Small intestine (tissue), 7 donors: ENCODE results near the gene EXD3. TPM values are rescaled to one million over a fixed set of nuclear protein-coding genes. Genes with fewer than 3 reads are reported as not detected.

Experiments used
- DNase-seq, 2 donors: peaks; one replicate each; pipeline versions ENCODE4 v3.0.0 to v3.0.0-alpha.2; 2013
- FAIRE-seq: peaks from 2 replicates; lab custom pipeline; 2012; peaks lifted over from hg19 to GRCh38; lab: Jason Lieb, UNC
- H3K27ac ChIP-seq, 3 donors: one replicate each; pipeline ENCODE4 v1.5.1; 2013; ENCODE audit warnings: low read length in 2 of 3, mild to moderate bottlenecking in 2 of 3, control low read depth in 1 of 3, inconsistent platforms in 1 of 3, low read depth in 1 of 3, moderate library complexity in 1 of 3
- H3K27me3 ChIP-seq, 3 donors: one replicate each; pipeline ENCODE4 v1.6.1; 2013; ENCODE audit warnings: low read length in 3 of 3, inconsistent platforms in 1 of 3; ENCODE audit not compliant: control insufficient read depth in 3 of 3, insufficient read depth in 3 of 3
- H3K36me3 ChIP-seq, 3 donors: one replicate each; pipeline ENCODE4 v1.6.1; 2013; ENCODE audit warnings: low read length in 3 of 3, inconsistent platforms in 1 of 3, low read depth in 1 of 3, mild to moderate bottlenecking in 1 of 3, moderate library complexity in 1 of 3; ENCODE audit not compliant: control insufficient read depth in 3 of 3, insufficient read depth in 2 of 3
- H3K4me1 ChIP-seq, 3 donors: one replicate each; pipeline ENCODE4 v1.6.1; 2013; ENCODE audit warnings: low read length in 2 of 3, inconsistent platforms in 1 of 3, low read depth in 1 of 3, mild to moderate bottlenecking in 1 of 3, moderate library complexity in 1 of 3; ENCODE audit not compliant: control insufficient read depth in 3 of 3, insufficient read depth in 2 of 3
- H3K4me3 ChIP-seq, 3 donors: one replicate each; pipeline ENCODE4 v1.5.1; 2013; ENCODE audit warnings: low read length in 3 of 3, control low read depth in 1 of 3, inconsistent platforms in 1 of 3, low read depth in 1 of 3, mild to moderate bottlenecking in 1 of 3, moderate library complexity in 1 of 3
- H3K9me3 ChIP-seq, 2 donors: one replicate each; pipeline ENCODE4 v1.6.1; 2013; ENCODE audit warnings: low read depth in 1 of 2, low read length in 1 of 2; ENCODE audit not compliant: control insufficient read depth in 2 of 2, insufficient read depth in 1 of 2
- WGBS, 3 donors: extraction: QIAGEN DNeasy Blood & Tissue Kit; methylation state at CpG; one replicate each; pipeline ENCODE4 v1.1.7; 2013; 5-methylcytosine and 5-hydroxymethylcytosine counted together
- polyA plus RNA-seq, 4 donors: library from polyadenylated mRNA; stranded (reverse) in 3 of 4; unstranded in 1 of 4; fragments of 200-250 nt in 3 of 4; fragments of 120-200 nt in 1 of 4; gene quantifications; one replicate each; pipeline versions ENCODE4 v1.2.1 to v1.2.3, GENCODE V29; 2013
- donor health status: healthy with polysubstance abuse.
- donor health status: control.
- donor health status: control.
- donor health status: Bipolar disorder and iron deficiency.
- donor health status: healthy.

Gene EXD3
- polyA plus RNA-seq, 4 donors = 15.0 to 47.8 (median 32.4) TPM

DNA sequence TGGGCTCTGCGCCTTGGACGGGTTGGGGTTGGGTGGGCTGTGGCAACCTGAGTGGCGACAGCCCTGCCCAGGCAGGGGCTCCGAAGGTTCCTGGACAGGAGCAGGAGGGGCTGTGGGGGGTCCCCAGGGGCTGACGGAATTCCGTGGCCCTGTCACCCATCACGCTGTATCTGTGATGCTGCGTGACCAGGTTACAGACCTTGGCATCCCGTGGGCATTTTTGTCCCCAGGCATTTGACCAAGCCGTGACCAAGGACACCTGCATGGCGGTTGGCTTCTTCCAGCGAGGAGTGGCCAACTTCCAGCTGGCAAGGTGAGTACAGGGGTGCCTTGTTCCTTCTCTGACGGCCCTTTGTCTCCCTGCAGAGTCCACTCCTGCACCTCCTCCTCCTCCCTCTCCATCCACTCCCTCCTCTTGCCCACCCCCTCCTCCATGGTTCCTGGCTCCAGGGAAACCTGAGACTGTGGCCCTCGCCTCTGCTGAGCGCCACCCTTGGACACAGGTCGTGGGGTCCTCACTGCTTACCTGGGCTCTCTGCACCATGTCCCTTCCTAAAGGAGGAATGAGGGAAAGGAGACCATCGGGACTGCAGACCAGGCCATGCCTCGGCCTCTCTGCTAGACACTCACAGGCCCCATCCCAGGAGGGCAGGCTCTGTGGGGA, 3.2 kb upstream of the EXD3 start:
- 83 to 86% (median 86%) methylated on average over 18 of the region's 18 CpGs for WGBS, 3 donors
- Histone ChIP-seq H3K27ac (no peak overlapping the region), H3K4me1 (peaks cover 0 to 18% (median 0%) of the 10 kb centered on the region in 3 donors), H3K4me3 (no peak overlapping the region), H3K36me3 (peaks cover 0 to 37% (median 0%) of the 10 kb centered on the region in 3 donors), H3K27me3 (no peaks in the 10 kb centered on the region), H3K9me3 (no peaks in the 10 kb centered on the region)
- no peak for FAIRE-seq
- DNase-seq = no peak

DNA sequence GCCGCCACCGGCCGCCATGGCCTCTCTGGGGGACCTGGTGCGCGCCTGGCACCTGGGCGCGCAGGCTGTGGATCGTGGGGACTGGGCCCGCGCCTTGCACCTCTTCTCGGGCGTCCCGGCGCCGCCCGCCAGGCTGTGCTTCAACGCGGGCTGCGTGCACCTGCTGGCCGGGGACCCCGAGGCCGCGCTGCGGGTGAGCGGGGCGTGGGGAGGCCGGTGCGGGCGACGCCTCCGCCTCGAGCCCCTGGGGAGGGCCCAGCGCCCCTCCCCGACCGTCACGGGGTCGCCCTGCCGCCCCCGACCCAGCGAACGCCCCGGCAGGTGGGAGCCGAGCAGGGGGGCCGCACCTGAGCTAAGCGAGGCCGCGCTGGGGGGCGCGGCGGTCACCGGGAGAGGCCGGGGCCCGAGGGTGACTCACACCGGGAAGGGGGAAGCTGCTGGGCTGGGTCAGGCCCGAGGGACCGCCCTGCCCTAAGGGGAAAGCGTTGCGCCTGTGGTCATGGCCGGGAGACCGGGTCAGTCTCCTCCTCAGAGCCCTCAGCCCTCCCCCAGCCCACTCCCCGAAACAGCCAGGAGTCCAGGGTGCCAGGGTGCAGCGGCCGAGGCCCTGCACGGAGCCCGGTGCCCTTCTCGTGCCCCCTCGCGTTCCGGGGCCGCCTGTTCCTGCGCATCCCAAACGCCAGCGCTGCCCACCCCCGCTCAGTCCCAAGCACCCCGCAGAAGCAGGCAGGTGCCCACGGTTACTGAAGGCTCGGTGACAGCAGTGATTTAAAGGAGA, 741 bp upstream of the EXD3 start:
- WGBS, 3 donors = 0 to 9% (median 4%) methylated on average over 41 to 77 of the region's 77 CpGs
- H3K4me3 ChIP-seq = peak overlapping the region; percentile 54 to 95 (median 86)
- FAIRE-seq = no peak
- H3K36me3 ChIP-seq = peaks cover 0 to 27% (median 0%) of the 10 kb centered on the region in 3 donors
- no peaks in the 10 kb centered on the region for H3K9me3 ChIP-seq
- H3K27ac ChIP-seq = peak overlapping the region; percentile 50 to 94 (median 85)
- peaks cover 0 to 18% (median 0%) of the 10 kb centered on the region in 3 donors for H3K4me1 ChIP-seq
- H3K27me3 ChIP-seq = no peaks in the 10 kb centered on the region
- peak; percentile 62 to 80 for DNase-seq

DNA sequence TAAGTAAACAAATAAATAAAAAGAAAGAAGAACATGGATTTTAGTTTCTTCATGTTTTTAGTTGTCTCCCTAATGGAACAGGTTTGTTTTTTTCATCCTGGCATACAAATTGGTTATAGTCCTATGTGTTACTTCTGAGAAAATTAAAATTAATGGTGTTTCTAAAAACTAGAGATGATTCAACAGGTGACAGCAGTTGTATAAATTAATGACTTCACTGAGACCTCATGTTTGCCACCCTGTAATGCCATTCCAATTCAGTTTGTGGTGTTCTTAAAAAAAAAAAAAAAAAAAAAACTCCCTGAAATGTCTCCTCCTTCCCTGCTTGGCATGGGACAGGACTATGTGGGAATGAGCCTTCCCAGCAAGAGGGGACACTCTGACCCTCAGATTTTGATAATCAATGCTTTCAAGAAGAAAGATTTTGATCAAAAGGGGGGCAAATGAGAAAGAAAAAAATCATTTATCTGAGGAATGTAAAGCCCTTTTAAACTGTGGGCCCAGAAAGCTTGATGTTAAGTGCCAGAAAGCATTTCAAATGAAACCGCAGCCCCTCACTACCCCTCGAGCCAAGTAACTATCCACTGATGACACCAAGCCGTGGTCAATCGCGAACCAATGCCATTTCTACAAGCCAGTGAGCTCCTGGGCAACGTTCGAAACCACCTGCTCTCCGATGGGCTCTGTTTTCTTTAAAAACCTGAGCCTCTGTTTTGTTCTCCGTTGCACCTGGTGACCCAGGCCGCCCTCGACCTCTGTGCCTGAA, 941 bp downstream of the EXD3 start:
- FAIRE-seq = no peak

DNA sequence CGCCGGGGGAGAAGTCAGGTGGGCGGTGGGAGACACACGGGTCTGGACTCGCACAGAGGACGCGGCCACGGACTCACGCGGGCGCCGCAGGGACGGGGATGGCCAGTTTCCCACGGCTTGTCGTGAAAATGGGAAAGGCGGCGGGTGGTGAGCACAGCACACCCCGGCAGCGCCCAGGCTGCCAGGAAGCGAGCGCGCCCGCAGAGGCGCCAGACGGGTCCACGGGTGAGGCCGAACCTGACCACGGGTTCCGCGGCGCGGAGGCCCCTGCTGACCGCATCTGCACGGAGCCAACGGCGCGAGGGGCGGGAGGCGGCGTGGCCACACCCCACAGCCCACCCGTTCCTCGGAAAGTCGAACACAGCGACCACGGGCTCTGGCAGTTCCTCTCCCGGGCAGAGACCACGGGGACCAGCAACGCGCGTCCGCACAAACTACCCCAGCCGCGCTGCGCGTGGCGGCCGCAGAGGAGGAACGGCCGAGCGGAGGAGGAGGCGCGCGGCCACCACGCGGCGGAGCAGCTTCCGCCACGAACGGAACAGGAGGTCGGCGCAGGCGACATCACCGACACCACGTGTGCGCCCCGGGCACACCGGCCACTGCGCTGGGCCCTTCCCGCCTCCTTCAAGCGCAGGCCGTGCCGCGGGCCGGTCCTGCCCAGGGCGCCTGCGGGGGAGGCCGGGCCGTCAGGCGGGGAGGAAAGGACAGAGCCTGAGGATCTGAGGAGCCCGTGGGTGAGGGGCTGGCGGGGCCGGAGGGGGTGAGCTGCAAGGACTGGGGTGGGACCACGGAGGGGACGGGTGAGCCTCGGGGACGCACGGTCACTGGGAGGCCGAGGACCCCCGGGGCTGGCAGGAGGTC, 5.6 kb downstream of the EXD3 start:
- peaks cover 0 to 26% (median 0%) of the 10 kb centered on the region in 3 donors for H3K36me3 ChIP-seq
- peak overlapping the region in 1 of 3 donors; percentile 26 for H3K4me3 ChIP-seq
- H3K4me1 ChIP-seq = peaks cover 0 to 5% (median 0%) of the 10 kb centered on the region in 3 donors
- H3K27ac ChIP-seq = no peak overlapping the region
- FAIRE-seq (no peak), DNase-seq (no peak)
- no peaks in the 10 kb centered on the region for H3K27me3 ChIP-seq
- no peaks in the 10 kb centered on the region for H3K9me3 ChIP-seq
- WGBS, 3 donors = 84 to 97% (median 91%) methylated on average over 79 to 99 of the region's 99 CpGs

More for the DNA sequence above, 941 bp downstream of the EXD3 start:
- no peaks in the 10 kb centered on the region for H3K27me3 ChIP-seq
- H3K4me1 ChIP-seq = peaks cover 0 to 18% (median 0%) of the 10 kb centered on the region in 3 donors
- peak overlapping the region in 2 of 3 donors; percentile 52 to 76 for H3K27ac ChIP-seq
- no peaks in the 10 kb centered on the region for H3K9me3 ChIP-seq
- H3K36me3 ChIP-seq = peaks cover 0 to 15% (median 0%) of the 10 kb centered on the region in 3 donors
- no peak for DNase-seq
- H3K4me3 ChIP-seq = peak overlapping the region; percentile 80 to 95 (median 86)
- WGBS, 3 donors = 0 to 6% (median 4%) methylated on average over 11 of the region's 11 CpGs

DNA sequence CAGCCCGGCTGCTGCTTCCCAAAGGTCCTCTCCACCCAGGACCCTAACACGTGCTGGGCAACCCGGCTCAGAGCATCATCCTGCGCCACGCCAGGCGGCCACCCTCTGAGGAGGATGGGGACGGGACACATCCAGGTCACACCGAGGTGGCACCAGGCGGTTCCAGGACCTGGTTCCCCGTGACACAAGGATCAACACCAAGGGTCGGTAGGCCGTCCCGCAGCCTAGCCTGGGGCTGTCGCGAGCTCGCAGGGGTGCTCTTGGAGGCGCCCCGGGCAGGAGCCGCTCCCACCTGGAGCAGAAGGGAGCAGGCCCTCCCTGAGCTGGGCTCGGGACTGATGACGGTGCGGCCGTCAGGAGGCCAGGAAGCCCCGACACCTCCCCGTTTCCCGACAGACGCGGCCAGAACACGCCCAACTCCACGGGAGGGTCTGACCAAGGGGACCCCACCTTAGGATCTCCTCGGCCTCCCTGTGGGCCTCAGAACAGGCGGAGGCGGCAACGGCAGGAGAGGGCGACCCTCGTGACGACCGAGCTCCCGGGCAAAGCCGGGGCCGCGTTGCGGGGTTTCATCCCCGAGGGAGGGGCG, 6.3 kb downstream of the EXD3 start:
- 92 to 95% (median 94%) methylated on average over 35 to 45 of the region's 45 CpGs for WGBS, 3 donors
- DNase-seq (no peak), FAIRE-seq (no peak)
- Histone ChIP-seq H3K4me1 (peaks cover 0 to 4% (median 4%) of the 10 kb centered on the region in 3 donors), H3K36me3 (peaks cover 0 to 27% (median 0%) of the 10 kb centered on the region in 3 donors), H3K9me3 (no peaks in the 10 kb centered on the region), H3K27ac (no peak overlapping the region), H3K4me3 (no peak overlapping the region), H3K27me3 (no peaks in the 10 kb centered on the region)

DNA sequence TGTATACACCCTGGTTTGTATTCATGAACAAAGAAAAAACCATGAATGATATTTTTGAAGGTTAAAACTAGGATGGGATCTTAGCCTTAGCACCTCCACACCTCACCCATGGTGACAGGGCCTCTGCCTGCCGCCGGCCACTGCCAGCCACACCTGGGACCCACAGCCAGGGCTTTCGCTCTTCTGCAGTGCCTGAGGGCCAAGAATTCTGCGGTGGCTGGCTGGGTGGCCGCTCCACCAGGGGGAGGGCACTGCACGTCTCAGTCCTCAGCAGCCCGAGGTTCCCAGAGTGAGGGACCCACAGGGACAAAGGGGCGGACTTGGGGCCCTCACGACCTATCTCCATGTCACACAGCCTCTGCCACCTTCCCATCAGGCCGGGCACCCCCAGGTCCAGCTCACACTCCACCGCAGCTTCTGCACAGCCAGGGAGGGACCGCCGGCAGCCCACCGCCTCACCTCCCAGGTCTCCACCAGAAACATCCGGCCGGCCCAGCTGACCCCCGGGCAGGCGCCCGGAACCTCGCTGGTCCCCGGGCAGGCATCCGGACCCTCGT, 6.9 kb downstream of the EXD3 start:
- DNase-seq (no peak), FAIRE-seq (no peak)
- Histone ChIP-seq H3K36me3 (peaks cover 0 to 31% (median 0%) of the 10 kb centered on the region in 3 donors), H3K9me3 (no peaks in the 10 kb centered on the region), H3K27me3 (no peaks in the 10 kb centered on the region), H3K27ac (no peak overlapping the region), H3K4me3 (no peak overlapping the region), H3K4me1 (peaks cover 0 to 4% (median 0%) of the 10 kb centered on the region in 3 donors)
- WGBS, 3 donors = 96 to 97% (median 97%) methylated on average over 16 to 23 of the region's 23 CpGs

DNA sequence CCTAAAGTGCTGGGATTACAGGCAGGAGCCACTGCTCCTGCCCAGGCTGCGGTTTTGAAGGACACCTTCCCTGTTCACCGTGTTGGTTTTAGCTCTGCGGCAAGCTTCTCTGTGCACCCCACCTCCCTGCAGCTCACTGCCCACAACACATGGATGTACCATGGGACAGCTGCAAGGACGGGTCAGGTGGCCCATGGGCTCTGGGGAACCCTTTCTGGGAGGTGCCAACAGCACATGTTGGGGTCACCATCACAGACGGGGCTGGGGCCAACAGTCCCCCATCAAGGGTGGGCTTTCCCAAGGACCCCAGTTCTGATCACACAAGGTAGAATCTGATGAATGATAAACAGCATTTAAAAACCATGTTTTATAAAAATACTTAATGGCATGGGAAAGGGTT, 7.5 kb downstream of the EXD3 start:
- peaks cover 0 to 35% (median 0%) of the 10 kb centered on the region in 3 donors for H3K36me3 ChIP-seq
- WGBS, 3 donors = 94 to 97% (median 96%) methylated on average over 5 of the region's 5 CpGs
- FAIRE-seq (no peak), DNase-seq (no peak)
- no peak overlapping the region for H3K27ac ChIP-seq
- H3K4me1 ChIP-seq = peaks cover 0 to 4% (median 0%) of the 10 kb centered on the region in 3 donors
- no peak overlapping the region for H3K4me3 ChIP-seq
- H3K9me3 ChIP-seq = no peaks in the 10 kb centered on the region
- no peaks in the 10 kb centered on the region for H3K27me3 ChIP-seq
